A549 treated with AZD9567 at 1 μM for 4 hours (cell line): ENCODE measurements around the gene CAV3. TPM values are rescaled to one million over a fixed set of nuclear protein-coding genes. Genes with fewer than 3 reads are reported as not detected.

Experiments used
- total RNA-seq: library from RNA; stranded (reverse); fragments of 200-300 nt; extraction: Qiagen RNA extraction; gene quantifications from 5 replicates; pipeline ENCODE4 v1.2.3, GENCODE V29; 2022; ENCODE audit not compliant: insufficient read depth

CAV3 gene
- not detected in 5 replicates for total RNA-seq

GRCh38 chr3:8733332-8734094 is at the start of gene CAV3:
CAV3 (plus strand) TSS chr3:8733802; CDS start chr3:8733877, 75 bp downstream.

GRCh38 chr3:8769088-8769822 is 35.7 kb downstream of the CAV3 start, which contains the start of gene OXTR:
OXTR (minus strand) TSS chr3:8769613; CDS start chr3:8768187, 1,426 bp downstream.

Other genes with a start within 250 kb of the CAV3 start
- 50.3 to 74.9 TPM (median 62.8 TPM) in 5 replicates for gene LMCD1, start 232.0 kb upstream of the CAV3 start, total RNA-seq
- 0.84 to 0.93 TPM (median 0.86 TPM) in 5 replicates for gene SSUH2, start 89.0 kb upstream of the CAV3 start, total RNA-seq
- 6.3 to 12.0 TPM (median 7.1 TPM) in 5 replicates for gene OXTR, start 35.8 kb downstream of the CAV3 start, total RNA-seq
- 12.0 to 15.0 TPM (median 13.8 TPM) in 5 replicates for gene RAD18, start 229.7 kb downstream of the CAV3 start, total RNA-seq